Measurements from ENCODE around the gene HRH2. TPM values are rescaled to one million over a fixed set of nuclear protein-coding genes. Genes with fewer than 3 reads are reported as not detected.

HRH2 gene
- total RNA-seq, 1 donor from 2014 or later: 1.7 TPM

- H3K27me3 Mint-ChIP-seq (ENCODE audit: low read depth): peaks cover 13% of the 10 kb centered on the region
- DNase-seq (ENCODE audit: low read depth, low spot score): no peak
- peaks cover 3% of the 10 kb centered on the region for H3K4me1 Mint-ChIP-seq
- no peaks in the 10 kb centered on the region for H3K36me3 Mint-ChIP-seq (ENCODE audit: low read depth)
- no peaks in the 10 kb centered on the region for H3K9me3 Mint-ChIP-seq
- TF ChIP-seq CTCF (conservative IDR thresholded peaks at IDR 0.05): no peak
- no peak overlapping the region for H3K4me3 Mint-ChIP-seq
- no peak overlapping the region for H3K27ac Mint-ChIP-seq (ENCODE audit: unreplicated experiment)
Observed at GRCh38 chr5:175736652-175737051, 78.8 kb downstream of the HRH2 start.

GRCh38 chr5:175737481-175737880 lies 79.6 kb downstream of the HRH2 start:
- TF ChIP-seq CTCF (conservative IDR thresholded peaks at IDR 0.05): no peak
- Mint-ChIP-seq H3K27me3 (ENCODE audit: low read depth) (peaks cover 13% of the 10 kb centered on the region), H3K9me3 (no peaks in the 10 kb centered on the region), H3K36me3 (ENCODE audit: low read depth) (no peaks in the 10 kb centered on the region), H3K27ac (ENCODE audit: unreplicated experiment) (no peak overlapping the region), H3K4me1 (peaks cover 3% of the 10 kb centered on the region), H3K4me3 (no peak overlapping the region)
- DNase-seq (ENCODE audit: low read depth, low spot score): no peak

GRCh38 chr5:175738126-175738525 lies 80.3 kb downstream of the HRH2 start:
- Mint-ChIP-seq H3K27me3 (ENCODE audit: low read depth) (peaks cover 13% of the 10 kb centered on the region), H3K4me1 (peaks cover 3% of the 10 kb centered on the region), H3K4me3 (no peak overlapping the region), H3K9me3 (no peaks in the 10 kb centered on the region), H3K36me3 (ENCODE audit: low read depth) (no peaks in the 10 kb centered on the region), H3K27ac (ENCODE audit: unreplicated experiment) (no peak overlapping the region)
- TF ChIP-seq CTCF (conservative IDR thresholded peaks at IDR 0.05): no peak
- DNase-seq (ENCODE audit: low read depth, low spot score): no peak

GRCh38 chr5:175738602-175739133 lies 80.8 kb downstream of the HRH2 start:
- no peaks in the 10 kb centered on the region for H3K36me3 Mint-ChIP-seq (ENCODE audit: low read depth)
- H3K9me3 Mint-ChIP-seq: no peaks in the 10 kb centered on the region
- no peak overlapping the region for H3K4me3 Mint-ChIP-seq
- peaks cover 13% of the 10 kb centered on the region for H3K27me3 Mint-ChIP-seq (ENCODE audit: low read depth)
- TF ChIP-seq CTCF (conservative IDR thresholded peaks at IDR 0.05): no peak
- H3K27ac Mint-ChIP-seq (ENCODE audit: unreplicated experiment): peak overlapping the region; percentile 19
- H3K4me1 Mint-ChIP-seq: peaks cover 3% of the 10 kb centered on the region
- DNase-seq (ENCODE audit: low read depth, low spot score): no peak

GRCh38 chr5:175740014-175740413 lies 82.1 kb downstream of the HRH2 start:
- Mint-ChIP-seq H3K36me3 (ENCODE audit: low read depth) (no peaks in the 10 kb centered on the region), H3K27ac (ENCODE audit: unreplicated experiment) (no peak overlapping the region), H3K27me3 (ENCODE audit: low read depth) (peaks cover 13% of the 10 kb centered on the region), H3K4me3 (no peak overlapping the region), H3K4me1 (peaks cover 4% of the 10 kb centered on the region), H3K9me3 (no peaks in the 10 kb centered on the region)
- no peak for DNase-seq (ENCODE audit: low read depth, low spot score)
- TF ChIP-seq CTCF (conservative IDR thresholded peaks at IDR 0.05): no peak

Data from neural crest cell (in vitro differentiated cells).